ENCODE results near the gene WWOX. TPM values are rescaled to one million over a fixed set of nuclear protein-coding genes. Genes with fewer than 3 reads are reported as not detected.

The WWOX gene
- total RNA-seq, 1 donor from 2014 or later = 16.1 TPM

DNA sequence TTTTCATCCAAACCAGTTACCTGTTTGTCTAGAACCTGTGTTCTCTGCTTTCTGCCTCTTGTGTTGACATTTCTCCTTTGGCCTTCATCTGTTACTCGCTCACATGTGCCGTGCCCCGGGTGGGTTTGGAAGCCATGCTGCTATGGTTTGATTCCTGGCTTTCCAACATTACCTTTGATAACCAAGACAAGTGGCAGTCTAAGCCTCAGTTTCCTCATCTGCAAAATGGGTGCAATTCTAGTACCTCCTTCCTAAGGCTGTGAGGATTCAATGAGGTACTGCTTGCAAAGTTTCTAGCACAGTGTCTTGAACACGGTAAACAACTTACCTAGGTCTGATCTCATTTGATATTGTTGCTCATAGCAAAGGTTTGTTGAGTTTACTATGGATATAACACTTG is 665.0 kb downstream of the WWOX start:
- Mint-ChIP-seq H3K4me1 (peaks cover 6% of the 10 kb centered on the region), H3K4me3 (no peak overlapping the region), H3K27me3 (peaks cover 2% of the 10 kb centered on the region), H3K9me3 (no peaks in the 10 kb centered on the region), H3K27ac (no peak overlapping the region), H3K36me3 (ENCODE audit: low read depth) (no peaks in the 10 kb centered on the region)
- no peak for DNase-seq
- intact Hi-C loops (cut with micrococcal nuclease) = loop anchor here (10.0 kb wide), 1 partner anchor 670 kb away; the partner anchor contains the start of gene WWOX

DNA sequence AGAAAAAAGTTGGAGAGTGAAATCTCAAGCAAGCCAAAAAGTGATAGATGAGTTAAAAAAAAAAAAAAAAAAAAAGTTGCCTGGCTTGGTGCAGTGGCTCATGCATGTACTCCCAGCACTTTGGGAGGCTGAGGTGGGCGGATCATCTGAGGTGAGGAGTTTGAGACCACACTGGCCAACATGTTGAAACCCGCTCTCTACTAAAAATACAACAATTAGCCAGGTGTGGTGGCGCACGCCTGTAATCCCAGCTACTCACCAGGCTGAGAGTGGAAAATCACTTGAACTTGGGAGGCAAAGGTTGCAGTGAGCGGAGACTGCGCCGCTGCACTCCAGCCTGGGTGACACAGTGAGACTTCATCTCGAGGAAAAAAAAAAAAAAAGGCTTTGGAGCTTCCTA is 668.8 kb downstream of the WWOX start:
- peaks cover 2% of the 10 kb centered on the region for H3K27me3 Mint-ChIP-seq
- intact Hi-C loops (cut with micrococcal nuclease) = loop anchor here (1.0 to 10.0 kb wide), 2 partner anchors 25 to 673 kb away; partner anchors contain the start of gene WWOX
- peak overlapping the region; percentile 42 for H3K27ac Mint-ChIP-seq
- peaks cover 5% of the 10 kb centered on the region for H3K36me3 Mint-ChIP-seq (ENCODE audit: low read depth)
- no peak for DNase-seq
- H3K9me3 Mint-ChIP-seq = peaks cover 2% of the 10 kb centered on the region
- H3K4me1 Mint-ChIP-seq = peaks cover 13% of the 10 kb centered on the region
- H3K4me3 Mint-ChIP-seq = no peak overlapping the region

DNA sequence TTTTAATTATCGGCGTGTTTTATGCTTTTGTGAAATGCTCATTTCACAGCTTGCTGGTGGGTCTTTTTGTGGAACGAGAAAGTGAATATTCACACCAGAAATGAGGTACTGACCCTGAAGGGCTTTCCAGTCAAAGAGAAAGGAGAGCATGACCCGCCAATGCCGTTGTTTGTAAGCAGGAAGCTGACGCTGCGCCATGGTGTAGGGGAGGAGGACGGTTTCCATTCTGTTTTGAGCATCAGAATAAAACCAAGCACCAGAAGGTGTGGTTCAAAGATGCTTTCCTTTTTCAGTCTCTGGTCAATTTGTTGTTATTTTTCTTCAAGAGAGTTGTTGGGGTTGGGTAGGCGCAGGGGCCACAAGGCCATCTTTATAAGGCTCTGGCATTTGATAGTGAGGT is 669.3 kb downstream of the WWOX start:
- intact Hi-C loops (cut with micrococcal nuclease) = loop anchor here (1.0 to 10.0 kb wide), 2 partner anchors 25 to 674 kb away; partner anchors contain the start of gene WWOX
- Mint-ChIP-seq H3K27ac (peak overlapping the region; percentile 81), H3K36me3 (ENCODE audit: low read depth) (peaks cover 9% of the 10 kb centered on the region), H3K27me3 (no peaks in the 10 kb centered on the region), H3K4me1 (peaks cover 18% of the 10 kb centered on the region), H3K4me3 (peak overlapping the region; percentile 11), H3K9me3 (peaks cover 6% of the 10 kb centered on the region)
- DNase-seq = peak; percentile 72

DNA sequence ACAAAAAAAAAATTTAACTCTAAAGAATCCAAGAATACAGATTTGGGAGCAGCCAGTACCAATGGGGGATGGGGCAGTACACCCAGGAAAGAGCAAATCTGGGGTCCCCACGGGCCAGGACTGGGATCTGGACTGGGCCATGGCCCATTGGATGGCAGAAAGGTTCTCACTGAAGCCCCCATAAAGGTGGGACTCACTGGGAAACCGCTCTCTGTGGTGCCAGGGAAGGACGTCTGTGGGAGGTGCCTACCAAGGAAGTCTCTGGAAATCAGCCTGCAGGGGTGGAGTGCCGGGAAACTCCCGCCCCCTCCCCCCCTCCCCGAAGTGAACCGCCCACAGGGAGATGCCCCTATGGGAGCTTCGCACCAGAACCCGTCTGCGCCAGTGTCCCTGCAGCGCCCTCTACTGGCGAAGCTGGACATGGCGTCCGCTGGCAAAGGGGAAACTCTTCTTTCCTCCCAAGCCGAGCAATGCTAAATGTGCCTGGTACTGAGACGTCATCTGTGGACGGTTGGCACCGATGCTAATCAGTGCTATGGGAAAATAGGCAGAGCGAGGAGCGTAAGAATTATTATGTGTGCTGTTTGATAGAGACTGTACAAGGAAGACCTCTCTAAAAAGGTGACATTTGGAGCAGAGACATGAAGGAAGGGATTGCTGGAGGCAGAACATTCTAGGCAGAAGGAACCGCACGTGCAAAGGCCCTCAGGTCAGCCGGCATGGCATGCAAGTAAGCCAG is 671.1 kb downstream of the WWOX start:
- Mint-ChIP-seq H3K4me3 (no peak overlapping the region), H3K4me1 (peaks cover 28% of the 10 kb centered on the region), H3K27ac (peak overlapping the region; percentile 67), H3K36me3 (ENCODE audit: low read depth) (peaks cover 9% of the 10 kb centered on the region), H3K27me3 (no peaks in the 10 kb centered on the region), H3K9me3 (peaks cover 6% of the 10 kb centered on the region)
- peak; percentile 93 for DNase-seq
- intact Hi-C loops (cut with micrococcal nuclease) = loop anchor here (2.0 to 10.0 kb wide), 2 partner anchors 66 to 984 kb away; no protein-coding TSS in a partner anchor

DNA sequence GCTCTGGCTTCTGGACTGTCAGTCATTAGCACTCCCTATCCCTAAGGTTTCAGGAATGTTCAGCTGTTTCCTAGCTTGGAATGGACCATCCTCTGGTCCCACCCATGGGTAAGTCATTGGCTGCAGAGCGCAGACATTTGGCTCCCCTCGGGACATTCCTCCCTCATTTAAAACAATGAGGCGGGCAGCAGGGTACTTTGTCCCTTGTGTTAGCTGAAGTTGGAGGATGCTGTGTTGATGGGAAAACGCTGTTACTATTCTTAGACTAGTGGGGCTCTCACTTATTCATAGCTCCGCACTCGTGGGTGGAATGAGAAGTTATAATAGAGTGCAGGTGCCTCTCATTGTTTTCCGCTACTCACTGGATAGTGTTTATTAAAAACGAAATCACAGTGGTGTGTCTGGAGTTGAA is 673.8 kb downstream of the WWOX start:
- no peak for DNase-seq
- Mint-ChIP-seq H3K4me3 (peak overlapping the region; percentile 15), H3K9me3 (peaks cover 11% of the 10 kb centered on the region), H3K4me1 (peaks cover 41% of the 10 kb centered on the region), H3K27me3 (no peaks in the 10 kb centered on the region), H3K36me3 (ENCODE audit: low read depth) (peaks cover 12% of the 10 kb centered on the region), H3K27ac (peak overlapping the region; percentile 73)
- intact Hi-C loops (cut with micrococcal nuclease) = loop anchor here (10.0 kb wide), 1 partner anchor 982 kb away; no protein-coding TSS in a partner anchor

DNA sequence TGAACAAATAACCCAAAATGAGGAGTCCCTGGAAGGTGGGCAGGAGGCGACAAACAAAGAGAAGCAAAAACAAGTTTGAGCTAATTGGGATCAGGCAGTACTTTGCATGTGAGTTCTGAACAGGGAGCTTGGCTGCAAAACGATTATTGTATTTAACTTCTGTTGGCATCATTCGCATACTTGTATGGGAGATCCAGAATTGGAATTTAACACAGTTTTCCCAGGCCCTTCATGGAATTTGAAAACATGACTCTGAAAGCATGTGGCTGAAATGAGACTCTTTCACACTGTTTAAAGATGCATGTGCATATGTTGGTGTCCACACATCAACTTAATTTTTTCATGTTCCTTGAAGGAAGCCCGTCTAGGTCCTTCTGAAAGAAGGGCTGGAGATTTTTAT is 674.3 kb downstream of the WWOX start:
- Mint-ChIP-seq H3K4me3 (no peak overlapping the region), H3K4me1 (peaks cover 44% of the 10 kb centered on the region), H3K27me3 (no peaks in the 10 kb centered on the region), H3K27ac (peak overlapping the region; percentile 43), H3K36me3 (ENCODE audit: low read depth) (peaks cover 12% of the 10 kb centered on the region), H3K9me3 (peaks cover 11% of the 10 kb centered on the region)
- DNase-seq = no peak
- intact Hi-C loops (cut with micrococcal nuclease) = loop anchor here (2.0 to 10.0 kb wide), 2 partner anchors 13 to 981 kb away; no protein-coding TSS in a partner anchor

DNA sequence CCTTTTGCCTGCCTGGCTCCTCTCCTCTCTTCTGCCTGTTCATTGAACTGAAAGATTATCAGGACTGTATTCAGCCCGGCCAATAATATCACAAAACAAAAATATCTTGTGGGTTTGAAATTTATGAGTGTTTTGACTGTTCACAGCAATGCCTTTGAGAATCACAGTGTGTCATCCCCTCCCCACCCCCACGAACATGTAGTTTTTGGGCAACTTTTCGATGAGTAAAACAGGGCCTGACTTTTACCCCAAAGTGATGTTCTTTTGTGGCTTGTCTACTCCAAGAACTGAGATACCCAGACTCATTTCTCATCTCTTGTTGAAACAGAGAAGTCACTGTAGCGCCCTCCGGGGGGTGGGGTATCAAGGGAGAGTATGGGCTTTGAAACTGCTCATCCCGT is 675.7 kb downstream of the WWOX start:
- H3K9me3 Mint-ChIP-seq = peaks cover 11% of the 10 kb centered on the region
- H3K4me1 Mint-ChIP-seq = peaks cover 47% of the 10 kb centered on the region
- H3K27me3 Mint-ChIP-seq = no peaks in the 10 kb centered on the region
- peaks cover 12% of the 10 kb centered on the region for H3K36me3 Mint-ChIP-seq (ENCODE audit: low read depth)
- H3K4me3 Mint-ChIP-seq = peak overlapping the region; percentile 38
- peak; percentile 78 for DNase-seq
- H3K27ac Mint-ChIP-seq = peak overlapping the region; percentile 87
- intact Hi-C loops (cut with micrococcal nuclease) = loop anchor here (1.0 to 10.0 kb wide), 8 partner anchors 14 to 1807 kb away; partner anchors contain the start of gene MAF

DNA sequence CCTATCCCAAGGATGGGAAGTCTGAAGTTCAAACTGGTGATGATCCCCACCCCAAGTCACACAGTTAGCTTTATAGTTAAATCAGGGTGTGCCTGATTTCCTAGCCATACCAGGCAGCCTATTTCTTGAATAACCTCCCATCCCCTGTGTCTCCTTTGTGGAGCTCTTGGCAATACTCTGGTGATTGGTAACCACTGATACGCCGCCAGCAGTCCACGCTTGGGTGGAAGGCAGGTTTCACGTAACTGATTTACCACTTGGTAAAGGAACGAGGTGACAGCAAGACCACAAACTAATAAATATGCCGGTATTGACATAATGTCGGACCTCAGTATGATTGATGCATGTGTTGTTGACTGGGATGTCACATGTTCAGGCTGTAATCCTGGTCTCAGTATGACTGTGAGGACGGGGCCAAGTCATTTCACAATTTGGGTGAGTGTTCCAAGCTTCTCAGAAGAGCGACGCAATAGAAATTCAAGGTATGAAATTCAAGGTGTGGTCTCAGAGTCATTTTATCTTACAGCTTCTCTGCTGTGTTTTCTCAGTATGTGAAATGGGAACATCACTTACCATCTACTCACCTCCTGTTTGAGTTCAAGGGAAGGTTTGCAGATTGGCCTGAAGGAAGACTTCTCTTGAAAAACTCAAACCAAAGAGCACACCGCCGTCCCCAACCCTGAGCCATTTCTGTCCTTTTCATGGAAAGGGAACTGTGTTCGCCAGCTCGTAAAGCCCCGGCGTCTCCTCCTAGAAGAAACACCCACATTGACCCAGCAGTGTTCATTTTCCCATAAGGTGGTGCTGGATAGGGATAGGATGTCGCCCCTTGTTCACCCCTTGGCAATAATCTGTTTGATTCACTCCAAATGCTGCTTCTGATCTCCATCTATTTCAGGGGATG is 678.9 kb downstream of the WWOX start:
- Mint-ChIP-seq H3K27me3 (no peaks in the 10 kb centered on the region), H3K4me1 (peaks cover 53% of the 10 kb centered on the region), H3K4me3 (peak overlapping the region; percentile 63), H3K9me3 (peaks cover 13% of the 10 kb centered on the region), H3K36me3 (ENCODE audit: low read depth) (peaks cover 5% of the 10 kb centered on the region), H3K27ac (peak overlapping the region; percentile 94)
- intact Hi-C loops (cut with micrococcal nuclease) = loop anchor here (1.0 to 10.0 kb wide), 10 partner anchors 12 to 1804 kb away; no protein-coding TSS in a partner anchor
- DNase-seq = peak; percentile 87

DNA sequence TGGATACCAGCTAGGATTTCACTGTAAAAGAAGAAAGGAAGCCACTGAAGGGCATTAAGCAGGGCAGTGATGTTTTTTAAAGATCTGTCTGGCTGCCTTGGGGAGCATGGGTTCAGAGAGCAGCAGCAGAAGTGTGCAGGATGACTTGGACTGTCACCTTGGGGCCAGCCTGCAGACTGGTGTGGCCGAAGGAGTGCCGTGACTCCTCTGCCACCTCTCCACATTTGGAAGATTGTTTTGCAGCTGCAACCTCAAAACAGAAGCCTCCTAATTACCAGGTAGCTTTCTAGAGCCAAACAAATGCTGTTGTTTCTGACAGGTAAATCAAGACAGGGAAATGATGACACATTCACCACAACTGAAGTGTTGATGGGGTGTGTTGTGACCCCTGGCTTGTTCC is 681.4 kb downstream of the WWOX start:
- peak overlapping the region; percentile 94 for H3K27ac Mint-ChIP-seq
- no peak overlapping the region for H3K4me3 Mint-ChIP-seq
- no peaks in the 10 kb centered on the region for H3K27me3 Mint-ChIP-seq
- DNase-seq = peak; percentile 55
- H3K9me3 Mint-ChIP-seq = peaks cover 11% of the 10 kb centered on the region
- peaks cover 42% of the 10 kb centered on the region for H3K4me1 Mint-ChIP-seq
- peaks cover 3% of the 10 kb centered on the region for H3K36me3 Mint-ChIP-seq (ENCODE audit: low read depth)
- intact Hi-C loops (cut with micrococcal nuclease) = no loop called here

DNA sequence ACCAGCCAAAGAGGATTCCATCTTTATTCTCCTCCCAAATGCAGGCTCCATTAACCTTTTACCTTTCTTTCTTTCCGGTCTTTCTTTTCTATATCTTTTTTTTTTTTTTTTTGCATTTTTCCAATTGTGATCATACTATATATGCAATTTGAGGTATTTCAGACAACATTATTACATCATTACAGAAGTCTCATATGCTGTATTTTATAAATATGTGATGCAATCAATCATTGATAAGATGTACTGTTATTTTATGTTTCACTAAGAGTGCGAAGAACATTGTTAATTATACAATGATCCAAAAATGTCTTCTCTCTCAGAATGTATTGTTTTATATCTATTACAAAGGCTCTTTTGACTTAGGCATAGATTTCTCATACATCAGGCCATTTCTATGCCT is 683.1 kb downstream of the WWOX start:
- intact Hi-C loops (cut with micrococcal nuclease) = no loop called here
- no peaks in the 10 kb centered on the region for H3K36me3 Mint-ChIP-seq (ENCODE audit: low read depth)
- H3K27me3 Mint-ChIP-seq = no peaks in the 10 kb centered on the region
- peaks cover 9% of the 10 kb centered on the region for H3K9me3 Mint-ChIP-seq
- H3K4me3 Mint-ChIP-seq = no peak overlapping the region
- no peak for DNase-seq
- H3K4me1 Mint-ChIP-seq = peaks cover 37% of the 10 kb centered on the region
- H3K27ac Mint-ChIP-seq = no peak overlapping the region

- Mint-ChIP-seq H3K9me3 (peaks cover 11% of the 10 kb centered on the region), H3K27me3 (no peaks in the 10 kb centered on the region), H3K4me3 (no peak overlapping the region), H3K27ac (no peak overlapping the region), H3K36me3 (ENCODE audit: low read depth) (no peaks in the 10 kb centered on the region), H3K4me1 (peaks cover 30% of the 10 kb centered on the region)
- intact Hi-C loops (cut with micrococcal nuclease) = no loop called here
- no peak for DNase-seq
These were observed 684.2 kb downstream of the WWOX start for GRCh38 chr16:78783570-78784079.

GRCh38 chr16:78784771-78785170 is 685.3 kb downstream of the WWOX start:
- Mint-ChIP-seq H3K4me3 (no peak overlapping the region), H3K27ac (no peak overlapping the region), H3K4me1 (peaks cover 24% of the 10 kb centered on the region), H3K36me3 (ENCODE audit: low read depth) (no peaks in the 10 kb centered on the region), H3K27me3 (no peaks in the 10 kb centered on the region), H3K9me3 (peaks cover 15% of the 10 kb centered on the region)
- DNase-seq = no peak
- intact Hi-C loops (cut with micrococcal nuclease) = no loop called here

GRCh38 chr16:78785218-78785617 is 685.8 kb downstream of the WWOX start:
- Mint-ChIP-seq H3K4me1 (peaks cover 23% of the 10 kb centered on the region), H3K36me3 (ENCODE audit: low read depth) (no peaks in the 10 kb centered on the region), H3K27ac (no peak overlapping the region), H3K9me3 (peaks cover 15% of the 10 kb centered on the region), H3K4me3 (no peak overlapping the region), H3K27me3 (no peaks in the 10 kb centered on the region)
- no peak for DNase-seq
- intact Hi-C loops (cut with micrococcal nuclease) = no loop called here
